OCI-M1 (cell line): ENCODE measurements around the gene RPA3.

Source experiments
- DNase-seq: peaks from one replicate; lab custom pipeline; 2025; lab: John Stamatoyannopoulos, UW

RPA3 gene

DNA sequence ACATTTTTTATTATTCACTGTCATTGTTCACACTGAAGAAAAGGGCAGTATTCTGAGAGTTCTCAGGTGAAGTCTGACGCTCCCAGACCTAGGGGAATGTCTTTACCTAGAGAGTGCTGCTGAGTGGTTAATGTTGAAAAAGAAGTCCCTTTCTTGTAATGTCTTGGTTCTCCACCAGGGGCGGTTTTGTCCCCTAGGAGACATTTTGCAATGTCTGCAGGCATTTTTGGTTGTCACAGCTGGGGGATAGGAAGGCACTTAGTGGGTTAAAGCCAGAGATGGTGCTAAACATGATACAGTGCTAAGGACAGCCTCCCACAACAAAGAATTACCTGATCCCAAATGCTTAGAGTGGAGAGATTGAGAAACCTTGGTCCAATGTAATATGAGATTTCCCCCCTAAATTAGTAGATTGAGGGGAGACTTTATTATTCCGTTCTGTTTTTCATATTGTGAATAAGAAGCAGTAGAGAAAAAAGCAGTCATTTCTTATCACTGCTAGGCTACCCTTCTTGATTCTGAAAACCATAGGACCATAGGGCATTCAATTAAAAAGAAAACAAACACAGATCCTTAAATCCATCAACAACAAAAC lies 64.7 kb downstream of the RPA3 start:
- DNase-seq, result peak; percentile 74

DNA sequence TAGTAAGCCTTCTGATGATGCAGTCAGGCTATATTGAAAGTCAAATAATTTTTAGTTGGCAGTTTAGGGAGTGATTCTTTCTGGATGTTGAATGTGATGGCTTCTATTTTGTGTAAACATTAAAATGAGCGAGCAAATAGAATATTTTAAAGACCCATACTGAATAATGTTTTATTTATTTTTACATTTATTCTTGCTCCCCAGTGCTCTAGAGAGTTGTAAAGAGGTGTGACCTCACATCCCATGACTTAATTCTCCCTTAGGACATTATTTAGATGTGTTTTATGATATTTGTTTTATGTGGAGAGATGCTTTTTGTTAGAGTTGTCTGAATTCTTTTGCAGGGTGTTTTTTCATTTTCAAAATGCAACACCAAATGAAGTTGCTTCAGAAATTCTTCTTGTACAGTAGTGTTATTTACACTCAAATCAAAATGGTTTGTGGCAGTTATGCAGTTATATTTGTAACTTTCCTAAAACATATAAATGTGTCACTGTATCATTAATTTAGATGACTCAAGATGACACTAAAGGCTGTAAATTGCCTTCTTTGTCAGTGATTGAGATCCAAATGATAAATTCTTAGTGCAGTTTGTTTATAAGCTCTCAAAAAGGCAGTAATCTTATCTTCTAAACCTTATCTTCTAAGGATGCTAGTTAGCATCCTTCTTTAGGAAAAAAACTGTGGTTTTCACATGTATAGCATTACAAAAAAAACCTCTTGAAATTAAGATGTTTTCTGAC lies 65.4 kb downstream of the RPA3 start:
- DNase-seq, result no peak

DNA sequence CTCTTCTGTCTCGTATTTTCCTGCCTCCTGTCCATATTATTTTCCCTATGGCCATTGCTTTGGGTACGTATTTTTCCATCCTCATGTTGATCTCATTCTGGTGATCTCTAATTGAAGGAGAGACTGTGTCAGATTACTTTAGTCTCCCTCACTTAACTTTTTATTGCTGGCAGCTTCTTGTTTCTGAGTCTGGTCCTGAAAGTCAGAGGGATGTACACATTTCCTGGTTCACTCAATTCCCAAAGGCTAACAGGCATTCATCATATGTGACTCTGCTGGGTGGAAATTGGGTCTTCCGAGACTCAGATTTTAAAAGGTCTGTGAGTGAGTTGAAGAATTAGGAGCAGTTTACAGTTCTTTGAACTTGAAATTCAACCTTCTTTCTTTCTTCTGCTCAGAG lies 66.9 kb downstream of the RPA3 start:
- no peak for DNase-seq

DNA sequence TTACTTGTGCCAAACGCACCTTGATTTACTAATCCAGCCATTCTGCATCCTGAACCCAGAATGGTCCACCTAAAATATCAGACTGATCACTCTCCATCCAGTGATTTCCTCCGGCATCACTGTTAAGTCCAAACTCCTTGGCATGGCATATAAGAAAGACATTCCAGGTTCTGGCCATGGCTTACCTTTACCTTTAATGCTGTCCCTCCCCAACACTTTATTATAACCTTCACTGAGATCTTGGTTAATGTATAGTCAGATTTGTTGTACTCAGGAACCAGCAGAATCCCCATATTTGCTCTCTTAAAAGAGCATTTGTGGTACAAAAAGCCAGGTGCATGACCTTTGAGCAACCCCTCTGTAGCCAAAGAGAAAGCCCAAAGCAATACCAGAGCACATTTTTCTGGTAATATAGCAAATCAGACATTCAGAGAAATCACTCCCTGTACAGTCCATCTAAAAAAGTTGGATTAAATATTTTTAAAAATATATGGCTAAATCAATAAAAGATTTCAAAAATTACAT lies 67.7 kb downstream of the RPA3 start:
- no peak for DNase-seq

DNA sequence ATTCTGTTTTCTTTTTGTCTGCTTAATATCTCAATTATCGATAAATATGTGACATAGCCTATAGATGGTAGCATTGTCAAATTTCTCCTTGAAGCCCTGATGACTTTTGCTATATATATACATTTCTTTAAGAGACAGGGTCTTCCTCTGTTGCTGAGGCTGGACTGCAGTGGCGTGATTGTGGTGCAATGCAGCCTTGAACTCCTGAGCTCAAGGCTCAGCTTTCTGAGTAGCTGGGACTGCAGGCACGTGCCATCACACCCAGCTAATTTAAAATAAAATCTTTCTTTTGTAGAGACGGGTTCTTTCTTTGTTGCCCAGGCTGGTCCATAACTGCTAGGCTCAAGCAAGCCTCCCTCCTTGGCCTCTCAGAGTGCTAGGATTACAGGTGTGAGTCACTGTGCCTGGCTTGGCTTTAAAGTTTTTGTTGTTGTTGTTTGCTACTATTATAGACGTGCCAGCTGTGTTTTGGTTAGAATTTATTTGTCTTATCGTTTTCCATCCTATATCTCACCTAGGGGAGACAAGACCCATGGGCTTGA lies 70.8 kb downstream of the RPA3 start:
- DNase-seq, result no peak

DNA sequence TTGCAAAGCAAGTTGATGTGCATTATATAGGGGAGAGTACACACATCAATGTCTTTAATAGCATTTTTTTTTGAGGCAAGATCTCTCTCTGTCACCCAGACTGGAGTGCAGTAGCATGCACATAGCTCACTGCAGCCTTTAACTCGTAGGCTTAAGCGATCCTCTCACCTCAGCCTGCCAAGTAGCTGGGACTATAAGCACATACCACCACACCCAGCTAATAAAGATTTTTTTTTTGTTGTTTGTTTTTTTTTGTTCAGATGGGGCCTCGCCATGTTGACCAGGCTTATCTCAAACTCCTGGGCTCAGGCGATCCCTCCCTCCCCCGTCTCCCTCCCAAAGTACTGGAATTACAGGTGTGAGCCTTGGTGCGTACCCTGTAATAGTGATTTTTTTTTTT lies 76.3 kb downstream of the RPA3 start:
- DNase-seq, result no peak

DNA sequence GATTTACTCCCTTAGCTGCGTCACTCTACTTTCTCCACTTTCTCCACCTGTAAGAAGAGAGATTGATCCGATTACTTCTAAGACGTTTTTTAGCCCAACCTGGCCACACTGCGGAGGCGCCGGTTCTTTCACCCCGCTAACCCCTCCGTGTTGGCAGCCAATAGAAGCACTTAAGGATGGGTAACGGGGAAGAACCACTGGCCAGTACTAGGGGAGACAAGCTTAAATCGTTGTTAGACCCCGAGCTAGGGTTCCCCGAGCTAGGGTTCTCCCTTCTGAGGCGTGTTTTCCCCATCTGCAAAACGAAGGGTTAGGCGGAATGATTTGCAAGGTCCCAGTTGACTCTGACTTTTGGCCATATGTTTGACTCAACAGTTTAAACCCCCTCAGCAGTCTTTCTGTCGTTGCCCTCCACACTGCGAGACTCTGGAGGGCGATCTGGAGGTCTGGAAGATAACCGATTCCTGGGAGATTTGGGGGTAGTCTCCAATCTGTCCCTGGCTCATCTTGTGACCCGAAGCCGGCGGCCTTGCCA lies 77.2 kb downstream of the RPA3 start:
- DNase-seq, result no peak

DNA sequence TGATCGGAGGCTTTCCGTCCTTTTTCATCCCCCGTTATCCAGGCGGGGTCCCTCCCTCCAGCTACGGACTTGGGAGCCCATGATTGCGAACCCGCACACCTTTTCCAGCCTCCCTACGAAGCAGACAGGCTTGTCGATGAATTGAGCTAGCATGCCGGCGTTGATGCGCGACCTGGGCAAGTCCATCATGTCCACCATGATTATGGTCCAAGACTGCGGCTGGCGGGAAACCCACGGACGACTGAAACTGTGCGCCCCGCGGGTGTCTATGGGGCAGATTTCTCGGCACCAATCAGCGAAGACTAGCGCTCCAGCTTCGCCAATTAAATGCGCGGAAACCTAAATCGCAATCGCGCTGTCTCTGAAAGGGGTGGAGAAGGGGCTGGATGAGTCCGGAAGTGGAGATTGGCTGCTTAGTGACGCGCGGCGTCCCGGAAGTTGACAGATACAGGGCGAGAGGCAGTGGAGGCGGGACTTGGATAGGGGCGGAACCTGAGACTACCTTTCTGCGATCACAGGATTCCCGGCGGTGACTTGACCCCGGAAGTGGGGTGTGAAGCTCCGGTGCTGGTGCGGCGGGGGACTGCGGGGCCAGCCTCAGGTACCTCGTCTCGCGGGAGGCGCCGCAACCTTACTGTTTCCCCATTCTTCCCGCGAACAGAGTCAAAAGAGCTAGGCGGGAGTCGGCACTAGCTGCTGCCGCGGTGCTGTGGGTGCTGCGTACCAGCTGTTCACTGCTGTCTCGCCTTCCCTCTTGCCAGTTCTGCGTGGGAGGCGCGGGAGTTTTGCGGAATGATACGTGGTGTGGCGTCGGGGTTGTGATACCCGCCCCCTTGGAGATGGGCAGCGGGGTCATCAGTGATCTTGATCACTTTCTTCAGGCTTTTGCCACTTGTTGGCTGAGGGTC lies 77.9 kb downstream of the RPA3 start, which contains the start of gene UMAD1:
TSS of gene UMAD1 (plus strand) at position 532 of the 908 bp plus-strand sequence. CDS start 32,620 bp downstream, outside the sequence.
- DNase-seq, result peak; percentile 98

DNA sequence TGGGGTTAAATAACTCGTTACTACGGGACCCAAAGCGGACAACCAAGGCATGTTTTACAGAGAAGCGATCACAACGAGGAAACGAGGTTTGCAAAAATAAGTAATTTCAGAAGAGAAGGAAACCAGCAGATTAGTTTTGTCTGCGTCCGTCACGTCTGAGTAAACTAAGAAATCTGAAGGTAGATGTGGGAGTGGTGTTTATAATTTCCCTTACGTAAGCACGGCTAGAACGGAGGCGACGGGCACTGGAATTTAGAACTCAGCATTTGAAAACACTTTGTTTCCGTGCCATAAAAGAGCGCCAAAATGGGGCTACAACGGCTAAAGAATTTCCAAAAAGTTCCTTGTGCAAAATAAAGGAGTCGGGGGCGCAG lies 78.6 kb downstream of the RPA3 start:
- DNase-seq, result peak; percentile 33

DNA sequence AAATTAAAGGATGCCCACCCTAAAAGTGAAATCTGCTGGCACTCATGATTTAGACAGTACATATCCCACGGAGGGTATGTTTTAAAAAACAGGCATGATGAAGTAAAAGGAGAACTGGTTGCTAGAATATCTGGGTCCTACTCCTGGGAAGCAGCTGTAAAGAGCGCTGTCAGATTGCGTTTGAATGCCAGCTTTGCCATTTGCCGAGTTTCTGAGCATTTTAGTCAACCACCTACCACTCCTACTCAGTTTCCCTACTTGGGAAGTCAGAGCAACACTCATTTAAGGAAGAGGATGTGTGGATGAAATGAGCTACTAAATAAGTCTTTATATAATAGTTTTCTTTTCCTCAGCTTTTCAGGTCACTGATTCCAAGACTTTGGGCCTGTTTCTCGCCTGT lies 79.0 kb downstream of the RPA3 start:
- no peak for DNase-seq

DNA sequence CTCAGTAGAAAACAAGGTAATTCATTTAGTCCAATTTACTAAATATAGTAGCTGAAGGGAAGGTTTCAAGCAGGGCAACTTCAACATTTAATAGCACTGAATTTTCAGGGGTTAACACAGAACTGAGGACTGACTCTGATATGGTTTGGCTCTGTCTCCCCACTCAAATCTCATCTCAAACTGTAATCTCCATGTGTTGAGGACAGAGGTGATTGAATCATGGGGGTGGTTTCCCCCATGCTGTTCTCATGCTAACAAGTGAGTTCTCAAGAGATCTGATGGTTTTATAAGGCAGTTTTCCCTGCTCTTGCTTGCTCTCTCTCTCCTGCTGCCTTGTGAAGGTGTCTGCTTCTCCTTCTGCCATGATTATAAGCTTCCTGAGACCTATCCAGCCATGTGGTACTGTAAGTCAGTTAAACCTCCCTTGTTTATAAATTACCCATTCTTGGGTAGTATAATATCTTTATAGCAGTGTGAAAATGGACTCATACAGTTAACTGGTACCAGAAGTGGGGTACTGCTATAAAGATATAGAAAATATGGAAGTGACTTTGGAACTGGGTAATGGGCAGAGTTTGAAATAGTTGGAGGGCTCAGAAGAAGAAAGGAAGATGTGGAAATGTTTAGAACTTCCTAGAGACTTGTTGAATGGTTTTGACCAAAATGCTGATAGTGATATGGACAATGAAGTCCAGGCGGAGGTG lies 87.6 kb downstream of the RPA3 start:
- no peak for DNase-seq

DNA sequence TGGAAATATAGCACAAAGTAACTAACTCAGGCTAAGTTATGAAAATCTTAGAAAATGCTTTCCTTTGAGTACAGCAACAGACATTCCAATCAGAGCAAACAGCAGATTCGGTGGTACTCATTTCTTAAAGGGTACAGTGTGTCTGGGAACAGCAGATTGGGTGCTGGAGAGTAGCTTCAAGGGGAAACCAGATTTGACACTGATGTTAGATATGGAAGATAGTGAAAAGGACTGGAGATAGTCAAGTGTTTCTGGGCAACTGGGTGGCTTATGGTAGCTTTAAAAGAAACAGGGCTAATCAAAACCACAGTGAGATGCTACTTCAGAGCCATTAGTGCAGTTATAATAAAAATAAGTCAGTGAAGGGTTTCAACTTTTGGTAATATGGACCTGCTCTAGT lies 89.9 kb downstream of the RPA3 start:
- DNase-seq, result no peak

DNA sequence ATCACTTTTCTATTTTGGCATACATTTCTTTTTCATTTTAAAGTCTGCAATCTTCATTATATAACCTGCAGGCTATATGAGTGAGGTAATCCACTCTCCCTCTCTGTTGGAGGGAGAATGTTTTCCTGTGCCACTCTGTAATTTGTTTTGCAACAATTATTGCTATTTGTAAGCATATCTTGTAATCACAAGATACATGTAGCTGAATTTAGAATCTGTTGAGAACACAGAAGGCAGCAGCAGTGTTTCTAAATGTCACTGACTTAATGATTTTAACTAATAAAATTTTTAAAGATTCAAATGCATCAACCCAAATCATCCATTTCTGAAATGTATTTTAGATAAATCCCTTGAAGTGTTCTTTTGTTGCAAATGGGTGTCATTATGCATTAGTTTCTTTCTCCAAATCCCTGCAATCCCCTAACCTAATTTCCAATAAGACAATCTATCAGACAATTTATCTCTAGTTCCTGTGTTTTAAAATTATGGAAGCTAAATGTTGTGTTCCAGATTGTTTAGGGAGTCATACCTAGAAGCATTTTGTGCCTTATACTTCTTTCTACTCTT lies 97.7 kb downstream of the RPA3 start:
- no peak for DNase-seq

DNA sequence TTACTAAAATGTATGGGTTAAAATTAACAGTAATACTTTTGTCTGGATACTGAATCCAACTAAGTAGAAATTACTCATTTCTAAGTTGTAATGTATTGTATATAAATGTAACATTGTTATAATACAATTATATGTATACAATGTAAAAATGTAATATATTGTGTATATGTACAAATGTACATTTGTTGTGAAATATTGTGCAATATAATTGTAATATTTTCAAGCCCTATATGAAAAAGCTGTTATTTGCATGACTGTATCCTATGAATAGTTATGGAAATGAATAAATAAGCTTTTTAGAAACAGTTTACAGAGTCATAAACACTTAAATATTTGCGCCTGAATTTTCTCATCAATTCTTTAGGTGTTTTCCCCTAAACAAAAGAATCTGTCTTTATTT lies 98.2 kb downstream of the RPA3 start:
- no peak for DNase-seq

DNA sequence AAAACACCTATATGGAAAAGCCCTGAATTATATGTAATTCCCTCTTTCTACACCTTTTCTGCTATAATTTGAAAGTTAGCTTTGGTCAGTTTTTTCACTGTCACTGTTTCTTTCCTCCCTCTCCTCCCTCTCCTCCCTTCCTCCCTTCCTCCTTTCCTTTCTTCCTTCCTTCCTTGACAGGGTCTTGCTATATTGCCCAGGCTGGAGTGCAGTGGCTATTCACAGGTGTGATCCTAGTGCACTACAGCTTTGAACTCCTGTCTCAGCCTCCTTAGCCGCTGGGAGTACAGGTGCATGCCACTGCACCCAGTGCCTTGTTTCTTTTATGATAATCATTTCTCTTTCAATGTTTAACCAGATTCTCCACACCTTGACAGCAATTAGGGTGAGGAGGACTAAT lies 100.0 kb downstream of the RPA3 start:
- DNase-seq, result no peak

DNA sequence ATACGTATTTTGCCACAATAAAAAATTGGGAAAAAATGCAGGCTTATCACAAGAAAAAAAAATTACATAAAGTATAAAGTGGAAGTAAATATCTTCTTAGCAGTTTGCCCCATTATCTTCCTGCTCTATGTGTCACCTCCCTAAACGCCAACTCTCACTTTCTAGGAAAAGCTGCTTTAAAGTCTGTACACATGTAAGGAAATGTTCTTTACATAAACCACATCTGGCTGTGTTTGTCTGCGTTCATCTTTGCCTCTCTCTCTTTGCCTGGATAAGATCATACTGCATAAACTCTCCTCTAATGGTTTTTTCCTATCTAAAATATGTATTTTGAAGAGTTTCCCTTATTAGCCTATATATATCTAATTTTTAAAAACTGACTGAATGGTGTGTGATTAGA lies 100.9 kb downstream of the RPA3 start:
- DNase-seq, result peak; percentile 71

DNA sequence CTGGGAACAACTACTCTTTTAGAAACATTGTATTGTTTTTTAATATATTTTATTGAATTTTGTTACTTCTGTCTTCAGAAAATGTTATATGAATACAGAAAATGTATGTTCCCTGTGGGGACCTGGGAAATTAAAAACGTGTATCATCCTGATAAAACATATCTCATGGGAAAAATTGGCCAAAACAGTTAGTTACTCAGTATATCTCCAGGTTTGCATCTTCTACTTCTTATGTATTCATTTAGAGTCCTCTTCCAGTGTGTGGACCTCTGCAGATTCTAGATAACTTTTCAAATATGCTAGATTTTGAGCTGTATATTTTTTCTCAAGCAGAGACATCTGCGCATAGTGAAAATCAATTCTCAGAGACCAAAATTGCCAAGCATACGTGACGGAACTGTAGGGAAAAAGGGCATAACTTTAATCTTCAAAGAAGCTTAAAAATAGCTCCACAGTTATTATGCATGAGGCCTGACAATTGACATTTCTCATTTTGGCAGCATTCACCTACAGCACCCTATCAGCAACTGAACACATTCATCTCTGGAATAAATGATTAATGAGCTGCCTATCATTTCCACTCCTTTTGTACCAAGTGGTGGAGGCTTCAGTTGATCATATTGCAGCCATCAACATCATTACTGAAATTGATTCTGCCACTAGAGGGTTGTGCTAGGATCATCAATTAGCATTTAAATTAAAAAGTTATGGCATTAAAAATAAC lies 104.2 kb downstream of the RPA3 start:
- peak; percentile 10 for DNase-seq

DNA sequence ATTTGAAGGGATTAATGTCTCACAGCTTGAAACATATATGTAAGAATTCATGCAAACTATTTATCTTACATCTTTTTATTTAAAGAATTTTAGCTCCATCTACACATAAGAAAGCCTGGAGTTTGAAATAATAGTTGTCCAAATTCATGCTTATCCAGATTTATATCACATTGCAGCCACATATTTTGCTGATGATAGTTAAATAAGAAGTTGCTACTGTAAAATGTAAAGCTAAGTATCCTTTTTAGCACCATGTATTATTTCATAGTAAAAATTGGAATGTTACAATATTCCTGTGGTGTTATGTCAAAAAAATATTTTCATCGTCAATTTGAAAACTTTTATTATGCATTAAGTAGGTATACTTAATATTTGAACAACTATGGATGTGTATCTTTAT lies 105.2 kb downstream of the RPA3 start:
- no peak for DNase-seq

DNA sequence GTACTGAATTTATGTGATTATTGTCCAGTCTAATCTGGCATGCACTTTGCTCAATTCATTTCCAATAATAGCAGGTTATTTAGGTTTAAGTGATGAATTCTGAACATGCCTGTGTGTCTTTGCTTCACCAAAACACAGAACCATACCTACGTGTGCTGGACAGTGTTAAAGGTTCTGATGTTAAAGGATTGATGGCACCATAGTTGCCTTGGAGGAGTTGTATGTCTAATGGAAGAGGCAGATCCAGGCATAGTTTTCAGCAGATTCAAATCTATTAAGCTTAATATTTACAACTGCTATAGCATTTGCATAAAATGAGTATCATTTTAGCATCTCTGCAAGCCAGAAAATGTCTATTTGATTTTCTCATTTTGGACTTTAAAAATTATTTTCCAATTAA lies 105.9 kb downstream of the RPA3 start:
- DNase-seq, result no peak

DNA sequence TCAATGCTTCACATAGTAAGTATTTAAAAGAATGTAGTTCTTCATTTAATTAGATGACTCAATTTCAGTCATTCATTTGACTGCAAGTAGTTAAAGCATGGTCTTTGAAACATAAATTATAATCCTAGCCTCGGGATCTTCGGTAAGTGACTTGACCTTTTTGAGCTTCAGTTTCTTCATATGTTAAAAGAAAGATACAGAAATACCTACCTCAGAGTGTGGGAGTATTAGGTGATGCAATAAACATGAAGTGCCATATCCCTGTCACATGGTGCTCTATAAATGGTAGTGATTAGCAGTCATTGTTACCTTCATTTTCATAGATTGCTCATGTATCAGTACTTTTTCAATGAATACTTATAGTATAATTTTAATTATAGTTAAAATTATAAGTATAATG lies 109.1 kb downstream of the RPA3 start:
- peak; percentile 25 for DNase-seq
